HepG2 (cell line): ENCODE measurements around the gene SERTAD3. TPM values are rescaled to one million over a fixed set of nuclear protein-coding genes. Genes with fewer than 3 reads are reported as not detected.

ENCODE experiments used
- AHDC1 ChIP-seq: sonication (generic); formaldehyde crosslinking; IDR thresholded peaks from 2 replicates; pipeline ENCODE4 v1.5.1; 2020; ENCODE audit warnings: mild to moderate bottlenecking, missing genetic modification reagents, borderline replicate concordance
- CBX5 ChIP-seq: sonication (generic); formaldehyde crosslinking; IDR thresholded peaks from 2 replicates; pipeline ENCODE4 v1.4.0; 2020; ENCODE audit warnings: missing genetic modification reagents, borderline replicate concordance
- ETS1 ChIP-seq: sonication (generic); formaldehyde crosslinking; IDR thresholded peaks from 2 replicates; pipeline ENCODE4 v1.4.0; 2020; ENCODE audit warnings: missing genetic modification reagents
- KAT7 ChIP-seq: IDR thresholded peaks from 2 replicates; pipeline ENCODE4 v1.6.1; 2018; ENCODE audit warnings: borderline replicate concordance, missing compliant biosample characterization
- LRRFIP1 ChIP-seq: sonication (generic); formaldehyde crosslinking; conservative IDR thresholded peaks from 2 replicates; pipeline ENCODE4 v1.4.0; 2020; ENCODE audit warnings: missing genetic modification reagents
- MTERF4 ChIP-seq: sonication (generic); formaldehyde crosslinking; IDR thresholded peaks from 2 replicates; pipeline ENCODE4 v1.8.0; 2023; ENCODE audit warnings: mild to moderate bottlenecking, missing genetic modification reagents
- ZBED4 ChIP-seq: sonication (generic); formaldehyde crosslinking; IDR thresholded peaks from 2 replicates; pipeline ENCODE4 v1.4.0; 2020; ENCODE audit warnings: missing genetic modification reagents, borderline replicate concordance
- ZBTB7B ChIP-seq: sonication (generic); formaldehyde crosslinking; IDR thresholded peaks from 2 replicates; pipeline ENCODE4 v1.4.0; 2020; ENCODE audit warnings: missing genetic modification reagents
- ZMAT3 ChIP-seq: sonication (generic); formaldehyde crosslinking; conservative IDR thresholded peaks from 2 replicates; pipeline ENCODE4 v1.7.0; 2021; ENCODE audit warnings: missing genetic modification reagents
- ZNF333 ChIP-seq: sonication (generic); formaldehyde crosslinking; IDR thresholded peaks from 2 replicates; pipeline ENCODE4 v1.4.0; 2020; ENCODE audit warnings: mild to moderate bottlenecking, missing genetic modification reagents, borderline replicate concordance
- ZNF562 ChIP-seq: sonication (generic); formaldehyde crosslinking; IDR thresholded peaks from 2 replicates; pipeline ENCODE4 v1.8.0; 2022; ENCODE audit warnings: missing genetic modification reagents, borderline replicate concordance
- ZNF883 ChIP-seq: sonication (generic); formaldehyde crosslinking; IDR thresholded peaks from 2 replicates; pipeline ENCODE4 v1.5.1; 2020; ENCODE audit warnings: mild to moderate bottlenecking, missing genetic modification reagents; ENCODE audit errors: not compliant biosample characterization
- ZSCAN31 ChIP-seq: sonication (generic); formaldehyde crosslinking; IDR thresholded peaks from 2 replicates; pipeline ENCODE4 v1.5.0; 2020; ENCODE audit warnings: low read depth, mild to moderate bottlenecking, missing genetic modification reagents
- polyA plus RNA-seq, 8 experiments: library from polyadenylated mRNA; depleted of rRNA in 3 of 8; stranded (reverse) in 7 of 8; unstranded in 1 of 8; fragments of >200 nt; fragmentation: Illumina TruSeq in 4 of 8; extraction: Trizol in 4 of 8; gene quantifications; 2 replicates each; pipeline versions ENCODE4 v1.2.1 to v1.2.3, GENCODE V29; 2011 to 2016; ENCODE audit warnings: low read depth in 4 of 8, missing spikeins in 1 of 8, mixed read lengths in 1 of 8; ENCODE audit not compliant: insufficient read depth in 1 of 8
- total RNA-seq, 5 experiments: library from RNA; depleted of rRNA; stranded (reverse); fragments of >200 nt; fragmentation: Illumina TruSeq; extraction: Trizol; gene quantifications; 2 replicates each; pipeline ENCODE4 v1.2.3, GENCODE V29; 2016; ENCODE audit warnings: low read depth in 1 of 5

The SERTAD3 gene
- total and polyA plus RNA-seq, 2 of the 13 experiments (the other 11 are each of a cell fraction or from before 2014, with no cell fraction given), result 9.6 to 16.9 TPM

- TF ChIP-seq AHDC1 (peak; percentile 32; the same call in 1 of the 2 replicates), ZBED4 (CRISPR knock-in tag) (0 out of 2 replicates have a peak, but pooled peaks have one; percentile 17), KAT7 (CRISPR knock-in tag) (no peak), ZNF883 (CRISPR knock-in tag) (peak; percentile 52), CBX5 (CRISPR knock-in tag) (no peak), ZBTB7B (CRISPR knock-in tag) (no peak), ZMAT3 (CRISPR knock-in tag) (peak; percentile 60; the same call in 1 of the 2 replicates), ZNF562 (CRISPR knock-in tag) (no peak), ZSCAN31 (CRISPR knock-in tag) (no peak), ZNF333 (CRISPR knock-in tag) (no peak), ETS1 (CRISPR knock-in tag) (no peak), LRRFIP1 (no peak), MTERF4 (CRISPR knock-in tag) (no peak)
These were observed 21.6 kb upstream of the SERTAD3 start, which contains the start of gene BLVRB (continued) for GRCh38 chr19:40465557-40466218.
